Measurements from ENCODE around the gene STK31.
"Not testable (repeated sequence)": the region's sequence is repeated elsewhere in the genome, so short reads cannot be mapped to it uniquely, and the experiment has no call there.

DNA sequence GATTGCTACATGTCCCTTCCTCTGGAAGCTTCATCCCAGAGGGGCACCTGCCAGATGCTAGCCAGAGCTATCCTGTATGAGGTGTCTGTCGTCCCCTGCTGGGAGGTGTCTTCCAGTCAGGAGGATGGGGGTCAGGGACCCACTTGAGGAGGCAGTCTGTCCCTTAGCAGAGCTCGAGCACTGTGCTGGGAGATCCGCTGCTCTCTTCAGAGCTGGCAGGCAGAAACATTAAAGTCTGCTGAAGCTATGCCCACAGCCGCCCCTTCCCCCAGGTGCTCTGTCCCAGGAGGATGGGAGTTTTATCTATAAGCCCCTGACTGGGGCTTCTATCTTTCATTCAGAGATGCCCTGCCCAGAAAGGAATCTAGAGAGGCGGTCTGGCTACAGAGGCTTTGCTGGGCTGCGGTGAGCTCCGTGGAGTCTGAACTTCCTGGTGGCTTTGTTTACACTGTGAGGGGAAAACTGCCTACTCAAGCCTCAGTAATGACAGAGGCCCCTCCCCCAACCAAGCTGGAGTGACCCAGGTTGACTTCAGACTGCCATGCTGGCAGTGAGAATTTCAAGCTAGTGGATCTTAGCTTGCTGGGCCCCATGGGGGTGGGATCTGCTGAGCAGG lies 69.3 kb downstream of the STK31 start:
- TF ChIP-seq, protein P1, sequence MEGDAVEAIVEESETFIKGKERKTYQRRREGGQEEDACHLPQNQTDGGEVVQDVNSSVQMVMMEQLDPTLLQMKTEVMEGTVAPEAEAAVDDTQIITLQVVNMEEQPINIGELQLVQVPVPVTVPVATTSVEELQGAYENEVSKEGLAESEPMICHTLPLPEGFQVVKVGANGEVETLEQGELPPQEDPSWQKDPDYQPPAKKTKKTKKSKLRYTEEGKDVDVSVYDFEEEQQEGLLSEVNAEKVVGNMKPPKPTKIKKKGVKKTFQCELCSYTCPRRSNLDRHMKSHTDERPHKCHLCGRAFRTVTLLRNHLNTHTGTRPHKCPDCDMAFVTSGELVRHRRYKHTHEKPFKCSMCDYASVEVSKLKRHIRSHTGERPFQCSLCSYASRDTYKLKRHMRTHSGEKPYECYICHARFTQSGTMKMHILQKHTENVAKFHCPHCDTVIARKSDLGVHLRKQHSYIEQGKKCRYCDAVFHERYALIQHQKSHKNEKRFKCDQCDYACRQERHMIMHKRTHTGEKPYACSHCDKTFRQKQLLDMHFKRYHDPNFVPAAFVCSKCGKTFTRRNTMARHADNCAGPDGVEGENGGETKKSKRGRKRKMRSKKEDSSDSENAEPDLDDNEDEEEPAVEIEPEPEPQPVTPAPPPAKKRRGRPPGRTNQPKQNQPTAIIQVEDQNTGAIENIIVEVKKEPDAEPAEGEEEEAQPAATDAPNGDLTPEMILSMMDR (IDR thresholded peaks at IDR 0.05): not testable (repeated sequence)
- not testable (repeated sequence) for TF ChIP-seq POLR2A (IDR thresholded peaks at IDR 0.05)
